ENCODE measurements around the gene C19orf44.
A peak's percentile ranks its signal among the peaks of the same experiment; 100 is the strongest.
"Not testable (repeated sequence)": the region's sequence is repeated elsewhere in the genome, so short reads cannot be mapped to it uniquely, and the experiment has no call there.

C19orf44 gene

DNA sequence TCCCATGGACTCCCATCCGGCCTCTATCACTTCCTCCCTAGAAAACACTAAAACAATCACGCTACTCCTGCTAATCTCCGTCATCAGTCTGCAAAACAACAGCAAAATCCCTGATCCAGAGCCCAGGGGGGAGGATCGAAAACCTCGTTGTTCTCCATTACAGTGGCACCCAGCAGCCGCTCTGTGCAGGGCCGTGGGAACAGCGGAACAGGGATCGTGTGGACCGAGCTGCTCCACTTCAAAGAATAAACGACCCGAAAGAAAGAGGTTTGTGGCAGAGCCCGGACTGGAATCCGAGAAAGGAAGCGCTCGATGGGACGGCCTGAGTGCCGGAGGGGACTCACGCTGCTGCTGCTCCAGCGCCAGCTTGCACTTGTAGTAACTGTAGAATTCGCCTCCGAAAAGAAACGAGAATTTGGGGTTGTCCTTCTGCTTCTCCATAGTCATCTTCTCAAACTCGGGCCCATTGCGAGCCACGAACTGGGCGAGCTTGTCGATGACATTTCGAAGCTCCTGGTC lies 45.4 kb downstream of the C19orf44 start:
- DNase-seq, result no peak

DNA sequence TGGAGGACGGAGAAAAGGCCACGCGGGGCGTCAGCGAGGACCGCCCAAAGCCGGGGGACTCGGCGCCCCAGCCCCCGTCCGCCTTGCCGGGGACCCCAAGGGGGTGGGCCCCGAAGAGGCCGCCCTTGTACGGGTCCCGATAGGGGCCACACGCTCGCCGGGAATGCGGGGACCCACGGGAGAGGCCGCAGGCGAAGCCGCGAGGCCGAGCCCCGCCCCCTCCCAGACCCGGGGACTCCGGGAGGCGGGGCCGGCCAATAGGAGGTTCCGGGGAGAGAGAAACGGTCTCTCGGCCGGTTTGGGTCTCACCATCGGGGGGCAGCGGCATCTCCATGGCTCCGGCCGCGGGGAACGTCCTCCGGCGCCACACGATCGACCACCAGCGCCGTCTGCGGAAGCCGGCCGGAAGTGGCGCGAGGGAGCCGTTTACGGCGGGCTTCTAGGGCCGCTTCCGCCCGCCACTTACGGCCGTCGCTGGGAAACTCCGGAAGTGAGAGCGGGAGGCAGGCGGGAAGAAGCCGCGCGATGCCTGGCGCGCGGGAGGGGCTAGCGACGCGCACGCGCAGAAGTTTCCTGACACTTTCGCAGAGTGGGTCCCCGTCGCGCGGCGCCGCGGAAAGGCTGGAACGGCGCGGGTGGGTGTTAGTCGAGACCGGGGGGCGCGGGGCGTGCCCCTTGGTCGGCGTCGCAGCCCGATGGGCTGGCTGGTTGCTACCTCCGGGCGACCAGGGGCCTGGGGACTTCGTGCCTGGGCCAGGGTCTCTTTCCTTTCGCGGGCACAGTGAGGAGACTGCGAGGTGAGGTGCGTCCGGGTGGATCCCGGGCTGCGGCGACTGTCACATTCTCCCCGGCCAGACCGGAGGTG lies 46.1 kb downstream of the C19orf44 start, which contains the start of gene CHERP:
TSS of gene CHERP (minus strand) at position 393 of the 865 bp plus-strand sequence. CDS start at position 334, 59 bp downstream.
- DNase-seq, result peak; percentile 39 to 40

DNA sequence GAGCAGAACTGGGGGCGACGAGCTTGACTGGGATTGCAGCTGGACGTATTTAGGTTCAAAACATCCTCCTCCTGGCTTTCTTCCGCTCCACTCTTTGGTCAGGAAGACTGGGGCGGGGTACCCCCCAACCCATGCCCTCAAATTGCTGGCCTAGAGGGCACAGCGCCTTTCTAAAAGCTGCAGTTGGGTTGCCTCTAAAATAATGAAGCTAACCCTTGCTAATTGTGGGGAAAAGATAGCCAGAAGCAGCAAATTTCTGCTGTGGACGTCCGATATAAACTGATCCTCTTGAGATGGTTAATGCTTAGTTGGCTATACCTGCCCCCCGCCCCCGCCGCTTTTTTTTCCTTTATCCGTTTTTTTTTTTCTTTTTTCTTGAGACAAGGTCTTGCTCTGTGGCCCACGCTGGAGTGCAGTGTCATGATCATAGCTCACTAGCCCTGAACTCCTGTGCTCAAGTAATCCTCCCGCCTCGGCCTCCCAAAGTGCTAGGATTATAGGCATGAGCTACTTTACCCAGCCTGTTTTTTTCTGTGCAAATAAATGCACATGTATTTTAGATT lies 46.8 kb downstream of the C19orf44 start:
- no peak for DNase-seq

DNA sequence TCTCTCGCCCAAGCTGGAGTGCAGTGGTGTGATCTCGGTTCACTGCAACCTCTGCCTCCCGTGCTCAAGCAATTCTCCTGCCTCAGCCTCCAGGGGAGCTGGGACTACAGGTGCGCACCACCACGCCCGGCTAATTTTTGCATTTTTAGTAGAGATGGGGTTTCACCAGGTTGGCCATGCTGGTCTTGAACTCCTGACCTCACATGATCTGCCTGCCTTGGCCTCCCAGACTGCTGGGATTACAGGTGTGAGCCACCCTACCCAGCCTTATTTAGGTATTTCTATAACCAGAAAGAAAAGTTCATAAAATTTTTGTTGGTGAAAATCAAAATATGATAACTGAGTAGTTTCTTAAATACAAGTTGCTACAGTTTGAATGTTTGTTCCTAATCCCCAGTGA lies 47.5 kb downstream of the C19orf44 start:
- not testable (repeated sequence) for DNase-seq

DNA sequence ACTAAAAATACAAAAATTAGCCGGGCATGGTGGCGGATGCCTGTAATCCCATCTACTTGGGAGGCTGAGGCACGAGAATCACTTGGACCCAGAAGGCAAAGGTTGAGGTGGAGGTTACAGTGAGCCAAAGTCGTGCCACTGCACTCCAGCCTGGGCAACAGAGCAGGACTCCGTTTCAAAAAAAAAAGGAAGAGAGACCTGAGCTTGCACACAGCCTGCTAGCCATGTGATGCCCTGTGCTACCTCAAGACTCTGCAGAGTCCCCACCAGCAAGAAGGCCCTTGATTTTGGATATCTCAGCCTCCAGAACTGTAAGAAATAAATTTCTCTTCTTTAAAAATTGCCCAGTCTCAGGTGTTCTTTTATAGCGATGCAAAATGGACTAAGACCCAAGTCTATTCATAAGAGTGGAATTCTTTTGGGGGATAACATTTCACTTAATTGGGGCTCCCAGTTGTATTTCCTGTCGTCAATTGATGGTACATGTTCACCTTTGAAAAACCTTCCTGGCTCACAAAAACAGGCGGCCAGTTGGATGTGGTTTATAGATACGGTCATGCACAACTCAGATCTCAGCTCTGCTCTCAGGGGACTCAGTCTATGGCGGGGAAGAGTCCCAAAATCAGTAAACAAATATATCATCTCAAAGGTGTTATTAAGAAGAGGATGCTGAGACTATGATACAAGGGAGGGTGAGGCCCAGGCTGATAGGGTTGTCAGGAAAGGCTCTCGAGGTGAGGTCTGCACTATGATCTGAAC lies 48.5 kb downstream of the C19orf44 start:
- no peak for DNase-seq

DNA sequence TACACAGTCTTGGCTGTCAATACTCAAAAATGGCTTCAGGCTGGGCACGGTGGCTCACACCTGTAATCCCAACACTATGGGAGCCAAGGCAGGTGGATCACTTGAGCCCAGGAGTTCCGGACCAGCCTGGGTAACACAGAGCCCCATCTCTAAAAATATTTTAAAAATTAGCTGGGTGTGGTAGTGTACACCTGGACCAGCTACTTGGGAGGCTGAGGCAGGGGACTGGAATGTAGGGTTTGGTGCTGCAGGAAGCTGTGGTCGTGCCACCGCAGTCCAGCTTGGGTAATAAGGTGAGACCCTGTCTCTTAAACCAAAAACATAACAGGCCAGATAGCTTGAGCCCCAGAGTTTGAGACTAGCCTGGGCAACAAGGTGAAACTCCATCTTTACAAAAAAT lies 52.8 kb downstream of the C19orf44 start:
- DNase-seq, result no peak

DNA sequence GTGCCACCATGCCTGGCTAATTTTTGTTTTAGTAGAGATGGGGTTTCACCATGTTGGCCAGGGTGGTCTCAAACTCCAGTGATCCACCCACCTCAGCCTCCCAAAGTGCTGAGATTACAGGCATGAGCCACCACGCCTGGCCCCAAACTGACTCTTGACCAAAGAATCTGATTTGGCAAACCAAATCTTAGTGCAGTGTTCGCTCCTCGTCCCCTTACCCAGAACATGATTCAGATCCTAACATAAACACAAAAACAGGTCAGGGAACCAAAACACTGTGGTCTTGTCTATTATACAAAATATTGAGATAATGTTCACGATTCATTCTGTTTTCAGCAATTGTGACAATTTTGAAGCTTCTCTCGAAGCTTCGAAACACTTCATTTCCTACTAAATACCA lies 55.7 kb downstream of the C19orf44 start:
- not testable (repeated sequence) for DNase-seq

DNA sequence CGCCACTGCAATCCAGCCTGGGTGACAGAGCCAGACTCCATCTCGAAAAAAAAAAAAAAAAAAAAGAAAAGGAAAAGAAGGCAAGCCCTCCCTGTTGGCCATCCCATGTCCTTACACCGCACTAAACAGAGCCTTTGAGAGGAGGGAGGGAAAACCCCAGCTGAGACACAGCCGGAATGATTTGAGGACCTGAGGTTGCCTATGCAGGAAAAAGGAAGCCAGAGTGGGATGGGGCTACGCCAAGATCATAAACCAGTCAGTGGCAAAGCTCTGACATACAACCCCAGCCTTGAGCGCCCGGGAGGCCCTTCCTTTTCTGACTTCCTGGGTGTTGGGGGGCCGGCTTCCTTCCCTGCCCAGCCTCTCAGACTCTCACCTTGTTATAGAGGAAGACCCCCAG lies 58.6 kb downstream of the C19orf44 start:
- DNase-seq, result no peak

DNA sequence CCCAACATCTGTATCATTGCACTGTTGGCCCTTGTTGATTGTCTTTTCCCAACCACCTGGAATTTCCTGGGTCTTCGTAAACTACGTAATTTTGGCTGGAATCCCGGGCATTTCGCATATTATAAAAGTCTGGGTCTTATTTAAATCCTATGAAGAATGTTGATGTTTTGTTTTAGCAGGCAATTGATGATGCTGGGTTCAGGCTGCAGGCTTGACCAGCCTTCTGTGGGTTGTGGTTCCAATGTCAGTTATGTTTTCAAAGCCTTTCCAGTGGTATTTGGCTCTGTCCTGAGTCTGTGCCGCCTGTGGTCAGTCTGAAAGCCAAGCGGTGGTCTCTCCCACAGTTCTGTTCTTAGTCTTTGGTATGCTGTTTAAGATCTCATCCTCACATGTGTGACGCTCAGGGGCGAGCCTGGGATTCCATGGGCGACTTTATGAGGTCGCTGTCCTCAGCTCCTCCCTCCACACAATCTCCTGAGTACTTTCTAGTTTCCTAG lies 63.6 kb downstream of the C19orf44 start:
- DNase-seq, result no peak

DNA sequence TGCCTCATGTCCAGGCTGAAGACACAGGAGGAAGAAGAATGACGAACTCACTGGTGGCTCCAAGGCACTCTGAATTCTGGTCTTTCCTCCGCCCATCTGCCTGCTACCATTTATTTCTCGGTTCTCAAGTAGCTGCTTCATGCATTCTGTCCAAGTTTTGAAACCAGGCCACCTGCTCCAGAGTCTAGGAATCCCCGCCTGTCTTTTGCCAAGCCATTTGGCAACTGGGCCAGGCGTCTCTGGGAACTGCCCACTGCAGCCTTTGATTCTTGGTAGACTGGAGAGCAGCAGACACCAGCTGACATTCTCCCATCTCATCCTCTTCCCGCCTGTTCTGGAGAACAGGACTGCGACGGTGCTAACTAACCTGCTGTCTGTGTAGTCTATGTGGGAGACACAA lies 65.2 kb downstream of the C19orf44 start:
- DNase-seq, result no peak

DNA sequence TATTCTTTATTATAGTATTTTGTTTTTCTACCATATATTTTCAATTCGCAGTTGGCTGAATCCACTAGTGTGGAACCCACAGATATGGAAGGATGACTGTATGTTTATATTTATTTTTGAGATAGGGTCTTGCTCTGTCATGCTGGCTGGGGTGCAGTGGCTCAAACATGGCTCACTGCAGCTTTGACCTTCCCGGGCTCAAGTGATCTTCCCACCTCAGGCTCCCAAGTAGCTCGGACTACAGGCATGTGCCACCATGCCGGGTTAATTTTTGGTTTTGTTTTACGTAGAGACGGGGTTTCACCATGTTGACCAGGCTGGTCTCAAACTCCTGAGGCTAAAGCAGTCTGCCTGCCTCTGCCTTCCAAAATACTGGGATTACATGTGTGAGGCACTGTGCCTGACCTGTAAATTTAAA lies 66.4 kb downstream of the C19orf44 start:
- DNase-seq, result no peak

DNA sequence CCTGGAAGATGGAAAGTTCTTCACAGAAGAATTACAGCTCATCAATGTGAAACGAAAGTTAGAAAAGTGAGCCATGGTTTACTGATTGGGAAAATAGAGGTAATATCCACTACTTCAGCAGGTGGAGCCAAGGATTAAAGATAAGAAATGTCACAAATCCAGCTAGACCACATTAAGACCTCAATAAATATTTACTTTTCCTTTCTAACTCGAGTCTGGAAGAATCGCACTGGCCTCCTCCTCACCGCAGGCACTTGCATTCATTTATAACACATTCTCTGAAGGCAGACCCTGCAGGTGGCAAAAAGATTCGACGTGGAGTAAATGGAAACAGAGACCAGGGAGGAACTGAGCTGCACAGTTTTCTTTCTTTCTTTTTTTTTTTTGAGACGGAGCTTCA lies 68.6 kb downstream of the C19orf44 start:
- no peak for DNase-seq

DNA sequence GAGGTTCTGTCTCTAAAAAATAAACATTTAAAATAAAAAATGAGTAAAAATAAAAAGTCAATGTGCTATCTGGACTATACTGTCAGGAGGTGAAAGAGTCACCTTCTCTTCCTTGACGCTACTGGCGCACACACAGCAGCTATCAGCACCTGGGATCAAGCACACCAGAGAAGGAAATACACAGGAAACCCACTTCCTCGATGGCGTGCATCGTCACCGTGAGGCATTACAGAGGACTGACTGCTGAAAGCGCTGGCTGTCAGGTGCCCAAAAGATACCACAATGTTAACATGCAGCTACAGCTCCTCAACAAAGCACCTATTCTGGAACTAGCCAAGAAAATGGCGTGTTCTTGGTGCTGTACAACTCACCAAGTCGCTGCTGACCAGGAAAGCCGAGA lies 70.0 kb downstream of the C19orf44 start:
- DNase-seq, result no peak

DNA sequence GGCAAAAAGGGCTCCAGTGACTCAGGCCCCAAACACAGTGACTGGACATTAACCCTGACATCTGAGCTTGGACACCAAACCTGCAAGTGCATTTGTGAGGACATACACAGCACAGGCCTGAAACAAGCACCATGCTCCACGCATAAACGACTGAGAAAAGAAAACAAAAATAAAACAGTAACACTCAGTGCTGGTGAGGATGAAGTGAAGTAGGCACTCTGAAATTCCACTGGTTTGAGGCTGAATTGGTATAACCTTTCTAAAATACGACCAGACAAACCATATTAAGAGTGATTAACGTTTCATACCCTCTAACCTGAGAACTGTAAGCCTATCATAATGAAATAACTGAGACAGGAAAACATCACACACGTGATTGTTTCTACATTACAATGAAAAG lies 70.5 kb downstream of the C19orf44 start:
- no peak for DNase-seq

DNA sequence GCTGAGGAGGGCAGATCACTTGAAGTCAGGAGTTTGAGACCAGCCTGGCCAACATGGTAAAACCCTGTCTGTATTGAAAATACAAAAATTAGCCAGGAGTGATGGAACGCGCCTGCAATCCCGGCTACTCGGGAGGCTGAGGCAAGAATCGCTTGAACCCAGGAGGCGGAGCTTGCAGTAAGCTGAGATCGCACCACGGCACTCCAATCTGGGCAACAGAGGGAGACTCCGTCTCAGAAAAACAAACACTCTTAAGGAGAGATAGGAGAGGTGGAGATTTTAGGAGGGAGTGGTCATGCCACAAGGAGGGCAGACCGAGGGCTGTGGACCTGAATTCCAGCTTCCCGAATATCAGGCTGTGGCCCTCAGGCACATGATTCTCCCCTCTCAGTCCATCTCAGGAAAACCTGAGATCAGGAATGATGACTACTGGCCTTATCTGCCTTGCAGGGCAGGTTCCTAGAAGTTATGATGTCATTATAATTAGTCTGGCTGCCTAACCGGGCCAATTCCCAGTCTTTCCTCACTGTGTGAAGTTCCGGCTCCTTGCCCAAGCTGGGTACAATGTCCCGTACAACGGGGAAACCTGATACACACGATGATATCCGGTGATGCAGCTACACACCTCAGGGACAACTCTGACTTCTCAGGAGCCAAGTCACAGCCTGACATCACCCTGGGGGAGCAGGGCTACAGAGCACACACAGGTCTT lies 73.6 kb downstream of the C19orf44 start:
- DNase-seq, result no peak
